DND-41 (cell line): Measurements from ENCODE around the gene SPATS2.

Experiments used
- ATAC-seq: fragments of 200-7000 bp; cut with Tn5 transposase; 3 replicates; pipeline ENCODE4 v1.9.1; 2021; ENCODE audit warnings: low read depth; ENCODE audit not compliant: insufficient read depth
- DNase-seq: peaks from one replicate; pipeline ENCODE4 v3.0.0-alpha.2; 2020
- H2AFZ ChIP-seq: 2 replicates; pipeline ENCODE4 v1.6.0; 2012; ENCODE audit warnings: low read depth, low read length
- H3K27ac ChIP-seq: 2 replicates; pipeline ENCODE4 v1.5.1; 2012; ENCODE audit warnings: low read length, inconsistent platforms
- H3K27me3 ChIP-seq: fragments of 200-600 bp; sonication (generic); 2 replicates; pipeline ENCODE4 v1.6.0; 2012; ENCODE audit warnings: low read length, mild to moderate bottlenecking, inconsistent platforms; ENCODE audit not compliant: insufficient read depth, poor library complexity
- H3K36me3 ChIP-seq: 2 replicates; pipeline ENCODE4 v1.5.1; 2012; ENCODE audit warnings: low read length, inconsistent platforms; ENCODE audit not compliant: insufficient read depth
- H3K4me1 ChIP-seq: 2 replicates; pipeline ENCODE4 v1.5.1; 2012; ENCODE audit warnings: mild to moderate bottlenecking, low read length; ENCODE audit not compliant: insufficient read depth
- H3K4me2 ChIP-seq: 2 replicates; pipeline ENCODE4 v1.6.0; 2012; ENCODE audit warnings: mild to moderate bottlenecking, moderate library complexity, low read length, inconsistent platforms; ENCODE audit not compliant: insufficient read depth
- H3K4me3 ChIP-seq, 2 experiments: fragments of 200-600 bp in 1 of 2; shearing (Covaris generic) in 1 of 2; 2 replicates each; pipeline ENCODE4 v1.5.1; 2012 to 2016; ENCODE audit warnings: inconsistent platforms in 2 of 2, low read length in 2 of 2, mild to moderate bottlenecking in 2 of 2, low read depth in 1 of 2, moderate library complexity in 1 of 2
- H3K79me2 ChIP-seq: 2 replicates; pipeline ENCODE4 v1.6.0; 2012; ENCODE audit warnings: low read length, inconsistent platforms; ENCODE audit not compliant: insufficient read depth
- H3K9ac ChIP-seq: 2 replicates; pipeline ENCODE4 v1.6.0; 2012; ENCODE audit warnings: low read depth, mild to moderate bottlenecking, inconsistent platforms, low read length, moderate library complexity
- H3K9me3 ChIP-seq: 2 replicates; pipeline ENCODE4 v1.5.1; 2012; ENCODE audit warnings: low read length, moderate library complexity, mild to moderate bottlenecking, inconsistent platforms; ENCODE audit not compliant: insufficient read depth, severe bottlenecking
- H4K20me1 ChIP-seq: 2 replicates; pipeline ENCODE4 v1.6.0; 2012; ENCODE audit warnings: low read length; ENCODE audit not compliant: insufficient read depth
- EZH2 ChIP-seq: IDR thresholded peaks from 3 replicates; pipeline ENCODE4 v1.6.1; 2012; ENCODE audit warnings: borderline replicate concordance, low read depth, mild to moderate bottlenecking, moderate library complexity, low read length, inconsistent platforms; ENCODE audit not compliant: severe bottlenecking
- TF ChIP-seq, protein P1 (sequence below): IDR thresholded peaks from 2 replicates; pipeline ENCODE4 v1.5.1; 2012; ENCODE audit warnings: borderline replicate concordance, low read length, moderate library complexity, mild to moderate bottlenecking; ENCODE audit not compliant: poor library complexity, severe bottlenecking; ENCODE audit errors: extremely low read depth

SPATS2 gene

DNA sequence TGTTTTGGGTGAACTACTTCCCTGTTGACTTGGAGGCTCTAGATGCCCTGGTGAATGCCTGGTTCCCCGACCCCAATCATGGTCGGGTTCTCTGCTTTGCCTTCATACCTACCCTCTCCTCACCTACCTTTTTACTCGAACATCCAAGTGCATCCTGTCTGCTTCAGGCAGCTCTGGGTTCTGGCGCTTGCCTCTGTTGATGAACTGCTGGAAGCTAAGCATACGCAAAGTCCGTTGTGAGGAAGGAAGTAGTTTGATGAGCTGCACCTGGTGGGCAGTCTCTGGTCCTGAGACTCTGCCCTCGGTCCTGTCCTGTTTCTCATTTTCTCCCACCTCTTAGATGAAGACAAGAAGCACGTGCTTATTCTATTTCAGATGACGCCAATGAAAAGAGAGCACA lies 185.2 kb downstream of the SPATS2 start:
- Histone ChIP-seq H4K20me1 (0 out of 2 replicates have a peak, but pooled peaks cover 3% of the 10 kb centered on the region), H3K4me3 (no peak overlapping the region), H3K27me3 (peaks cover 3% of the 10 kb centered on the region), H3K27ac (no peak overlapping the region), H3K36me3 (peaks cover 11% of the 10 kb centered on the region), H3K9ac (no peak overlapping the region), H2AFZ (no peak overlapping the region), H3K4me1 (no peaks in the 10 kb centered on the region), H3K9me3 (no peaks in the 10 kb centered on the region), H3K79me2 (no peaks in the 10 kb centered on the region), H3K4me2 (no peak overlapping the region)
- no peak for ATAC-seq
- TF ChIP-seq, protein P1, sequence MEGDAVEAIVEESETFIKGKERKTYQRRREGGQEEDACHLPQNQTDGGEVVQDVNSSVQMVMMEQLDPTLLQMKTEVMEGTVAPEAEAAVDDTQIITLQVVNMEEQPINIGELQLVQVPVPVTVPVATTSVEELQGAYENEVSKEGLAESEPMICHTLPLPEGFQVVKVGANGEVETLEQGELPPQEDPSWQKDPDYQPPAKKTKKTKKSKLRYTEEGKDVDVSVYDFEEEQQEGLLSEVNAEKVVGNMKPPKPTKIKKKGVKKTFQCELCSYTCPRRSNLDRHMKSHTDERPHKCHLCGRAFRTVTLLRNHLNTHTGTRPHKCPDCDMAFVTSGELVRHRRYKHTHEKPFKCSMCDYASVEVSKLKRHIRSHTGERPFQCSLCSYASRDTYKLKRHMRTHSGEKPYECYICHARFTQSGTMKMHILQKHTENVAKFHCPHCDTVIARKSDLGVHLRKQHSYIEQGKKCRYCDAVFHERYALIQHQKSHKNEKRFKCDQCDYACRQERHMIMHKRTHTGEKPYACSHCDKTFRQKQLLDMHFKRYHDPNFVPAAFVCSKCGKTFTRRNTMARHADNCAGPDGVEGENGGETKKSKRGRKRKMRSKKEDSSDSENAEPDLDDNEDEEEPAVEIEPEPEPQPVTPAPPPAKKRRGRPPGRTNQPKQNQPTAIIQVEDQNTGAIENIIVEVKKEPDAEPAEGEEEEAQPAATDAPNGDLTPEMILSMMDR, result no peak
- TF ChIP-seq EZH2, result no peak
- no peak for DNase-seq

DNA sequence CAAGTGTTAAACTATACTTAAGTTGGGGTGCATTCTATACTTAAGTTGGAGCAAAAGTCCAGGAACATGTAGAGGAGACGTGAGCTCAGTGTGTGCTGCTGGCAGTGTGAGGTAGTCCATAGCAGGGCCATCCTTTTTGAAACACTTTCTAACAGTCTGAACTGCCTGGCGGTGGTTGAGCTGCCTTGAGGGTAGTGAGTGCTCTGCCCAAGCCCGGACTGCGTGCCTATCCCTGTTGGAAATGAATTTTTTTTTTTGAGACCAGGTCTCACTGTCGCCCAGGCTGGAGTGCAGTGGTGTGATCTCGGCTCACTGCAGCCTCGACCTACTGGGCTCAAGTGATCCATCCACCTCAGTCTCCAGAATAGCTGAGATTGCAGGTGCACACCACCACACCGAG lies 185.6 kb downstream of the SPATS2 start:
- Histone ChIP-seq H3K79me2 (no peaks in the 10 kb centered on the region), H3K4me2 (no peak overlapping the region), H4K20me1 (0 out of 2 replicates have a peak, but pooled peaks cover 3% of the 10 kb centered on the region), H3K27me3 (peaks cover 3% of the 10 kb centered on the region), H3K4me1 (no peaks in the 10 kb centered on the region), H3K4me3 (no peak overlapping the region), H3K9ac (no peak overlapping the region), H3K36me3 (peaks cover 14% of the 10 kb centered on the region), H2AFZ (no peak overlapping the region), H3K27ac (no peak overlapping the region), H3K9me3 (no peaks in the 10 kb centered on the region)
- DNase-seq (no peak), ATAC-seq (no peak)
- no peak for TF ChIP-seq EZH2
- TF ChIP-seq, protein P1, result no peak

DNA sequence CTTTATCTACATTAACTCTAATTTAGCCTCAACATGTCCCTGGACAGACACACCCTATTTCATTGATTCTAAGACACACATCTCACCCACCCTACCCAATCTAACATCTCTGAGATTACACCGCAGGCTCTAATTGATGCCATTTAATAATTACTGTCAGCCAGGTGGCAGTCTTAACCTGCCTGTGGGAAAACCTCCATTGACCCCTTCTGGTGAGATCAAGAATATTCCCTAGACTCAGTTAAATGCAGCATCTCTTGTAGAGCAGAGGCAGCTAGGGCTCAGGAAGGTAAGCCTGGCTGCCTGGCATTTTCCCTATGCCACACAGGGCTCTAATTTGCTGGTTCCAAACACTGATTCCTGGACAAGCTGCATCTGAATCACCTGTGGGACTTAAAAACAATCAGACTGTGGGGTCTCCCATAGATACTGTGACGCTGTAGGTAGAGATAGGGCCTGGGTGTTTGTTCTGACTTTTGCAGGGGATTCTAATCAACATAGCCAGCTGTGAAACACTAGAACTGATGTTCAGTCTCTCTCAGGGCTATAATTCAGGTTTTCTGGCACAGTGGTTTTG lies 186.3 kb downstream of the SPATS2 start:
- Histone ChIP-seq H3K36me3 (peaks cover 19% of the 10 kb centered on the region), H3K4me1 (no peaks in the 10 kb centered on the region), H3K79me2 (no peaks in the 10 kb centered on the region), H3K4me2 (no peak overlapping the region), H3K27me3 (peaks cover 3% of the 10 kb centered on the region), H3K27ac (no peak overlapping the region), H3K9ac (no peak overlapping the region), H2AFZ (no peak overlapping the region), H3K9me3 (no peaks in the 10 kb centered on the region), H4K20me1 (0 out of 2 replicates have a peak, but pooled peaks cover 3% of the 10 kb centered on the region), H3K4me3 (no peak overlapping the region)
- ATAC-seq (peak; percentile 62), DNase-seq (no peak)
- no peak for TF ChIP-seq EZH2
- TF ChIP-seq, protein P1, result peak; percentile 63

DNA sequence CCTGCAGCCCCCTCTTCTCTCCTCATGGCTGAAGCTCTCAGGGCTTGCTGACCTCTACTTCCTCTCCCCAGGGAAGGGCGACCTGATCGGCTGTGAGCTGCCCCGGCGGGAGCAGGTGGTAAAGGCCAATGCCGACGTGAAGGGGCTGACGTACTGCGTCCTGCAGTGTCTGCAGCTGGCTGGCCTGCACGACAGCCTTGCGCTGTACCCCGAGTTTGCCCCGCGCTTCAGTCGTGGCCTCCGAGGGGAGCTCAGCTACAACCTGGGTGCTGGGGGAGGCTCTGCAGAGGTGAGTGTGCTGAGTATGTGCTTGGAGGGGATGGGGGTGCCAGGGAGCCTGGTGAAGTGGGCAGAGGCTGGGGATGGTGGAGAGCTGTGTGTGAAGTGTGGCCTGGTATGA lies 187.0 kb downstream of the SPATS2 start:
- H3K4me3 ChIP-seq, result no peak overlapping the region
- no peak for TF ChIP-seq EZH2
- TF ChIP-seq, protein P1, result no peak
- ATAC-seq (no peak), DNase-seq (no peak)
- H3K4me2 ChIP-seq, result no peak overlapping the region
- H3K27me3 ChIP-seq, result peaks cover 3% of the 10 kb centered on the region
- H3K27ac ChIP-seq, result no peak overlapping the region
- no peaks in the 10 kb centered on the region for H3K4me1 ChIP-seq
- H3K36me3 ChIP-seq, result peaks cover 26% of the 10 kb centered on the region
- no peaks in the 10 kb centered on the region for H3K79me2 ChIP-seq
- H3K9me3 ChIP-seq, result no peaks in the 10 kb centered on the region
- no peak overlapping the region for H3K9ac ChIP-seq
- no peak overlapping the region for H2AFZ ChIP-seq
- 0 out of 2 replicates have a peak, but pooled peaks cover 3% of the 10 kb centered on the region for H4K20me1 ChIP-seq
